Spleen (tissue), 11 donors: ENCODE data around the gene GPR35. TPM values are rescaled to one million over a fixed set of nuclear protein-coding genes. Genes with fewer than 3 reads are reported as not detected.

Source experiments
- DNase-seq: peaks from one replicate; pipeline ENCODE4 v3.0.0-alpha.2; 2020
- H3K27ac ChIP-seq, 8 donors: fragments of 200-600 bp; sonication (generic) in 7 of 8; 1 replicate in 4 of 8; 2 replicates in 4 of 8; pipeline versions ENCODE4 v1.5.0 to v1.8.0; 2016 to 2021; ENCODE audit warnings: inconsistent platforms in 4 of 8, mild to moderate bottlenecking in 4 of 8, moderate library complexity in 1 of 8
- H3K27me3 ChIP-seq, 7 donors: fragments of 200-600 bp; sonication (generic) in 6 of 7; replicated peaks in 1 of 7; 1 replicate in 4 of 7; 2 replicates in 3 of 7; pipeline versions ENCODE4 v1.5.0 to v1.8.0; 2016 to 2021; ENCODE audit warnings: inconsistent platforms in 3 of 7, mild to moderate bottlenecking in 1 of 7
- H3K36me3 ChIP-seq, 6 donors: fragments of 200-600 bp; sonication (generic) in 5 of 6; 1 replicate in 4 of 6; 2 replicates in 2 of 6; pipeline versions ENCODE4 v1.5.0 to v1.8.0; 2016 to 2021; ENCODE audit warnings: inconsistent platforms in 2 of 6
- H3K4me1 ChIP-seq, 6 donors: fragments of 200-600 bp; sonication (generic) in 5 of 6; 1 replicate in 3 of 6; 2 replicates in 3 of 6; pipeline versions ENCODE4 v1.5.0 to v1.8.0; 2016 to 2021; ENCODE audit warnings: inconsistent platforms in 3 of 6
- H3K4me3 ChIP-seq, 8 donors: fragments of 200-600 bp; sonication (generic) in 7 of 8; 1 replicate in 4 of 8; 2 replicates in 4 of 8; pipeline versions ENCODE4 v1.5.0 to v1.8.0; 2016 to 2021; ENCODE audit warnings: inconsistent platforms in 4 of 8, mild to moderate bottlenecking in 4 of 8, moderate library complexity in 2 of 8
- H3K9me3 ChIP-seq, 8 donors: fragments of 200-600 bp; sonication (generic) in 7 of 8; 1 replicate in 4 of 8; 2 replicates in 4 of 8; pipeline versions ENCODE4 v1.5.0 to v1.8.0; 2016 to 2021; ENCODE audit warnings: inconsistent platforms in 4 of 8
- CTCF ChIP-seq, 11 experiments: fragments of 200-600 bp in 7 of 11; fragments of 450-650 bp in 4 of 11; sonication (generic) in 4 of 11; IDR thresholded peaks in 8 of 11; conservative IDR thresholded peaks in 3 of 11; 1 replicate in 7 of 11; 2 replicates in 4 of 11; pipeline versions ENCODE4 v1.4.0 to v1.8.0; 2016 to 2021; ENCODE audit warnings: antibody characterized with exemption in 11 of 11, inconsistent platforms in 4 of 11, mild to moderate bottlenecking in 1 of 11
- POLR2A ChIP-seq, 3 donors: fragments of 450-650 bp; IDR thresholded peaks; one replicate each; pipeline ENCODE4 v1.5.1; 2017; ENCODE audit warnings: antibody characterized with exemption in 3 of 3, mild to moderate bottlenecking in 1 of 3
- POLR2AphosphoS5 ChIP-seq, 3 donors: sonication (generic); formaldehyde crosslinking; IDR thresholded peaks; one replicate each; pipeline ENCODE4 v1.5.1; 2017; ENCODE audit warnings: antibody characterized with exemption in 3 of 3
- WGBS, 5 donors: extraction: QIAGEN DNeasy Blood & Tissue Kit in 3 of 5; methylation state at CpG; one replicate each; pipeline versions ENCODE4 v1.1.5 to v1.1.7; 2013 to 2018; 5-methylcytosine and 5-hydroxymethylcytosine counted together
- intact Hi-C: fragments of 100-400 bp; cut with DNase I; formaldehyde crosslinking; loops from one replicate; pipeline ENCODE4 v1.15.0; 2023; ENCODE audit warnings: low total_unique reads
- polyA plus RNA-seq, 3 donors: library from polyadenylated mRNA; stranded (reverse); fragments of 200-250 nt; gene quantifications; one replicate each; pipeline ENCODE4 v1.2.1, GENCODE V29; 2013
- total RNA-seq, 7 donors: library from RNA; depleted of rRNA in 3 of 7; stranded (reverse); fragments of >200 nt in 3 of 7; fragmentation: NEBNext Ultra II Directional in 4 of 7; extraction: Animal tissue kit (Norgen Biotek cat#: 25700) in 4 of 7; gene quantifications; one replicate each; pipeline versions ENCODE4 v1.1.0 to v1.2.1, GENCODE V29; 2016 to 2021
- donor health status: healthy with polysubstance abuse.
- donor health status: DM: no; HTN: no; CAD: no; lungs with moderate emphysema.
- donor health status: DM: no; HTN: no; CAD: no.
- donor health status: Bipolar disorder and iron deficiency.
- donor health status: healthy.
- donor health status: DM: no; HTN: no; CAD: no.
- donor health status: DM: yes; HTN: yes; CAD: no.

Gene GPR35
- total and polyA plus RNA-seq, 10 donors = 7.4 to 25.3 (median 18.3) TPM

- 83 to 93% (median 88%) methylated on average over 8 to 17 of the region's 17 CpGs for WGBS, 5 donors
These were observed 12.0 kb downstream of the GPR35 start for GRCh38 chr2:240637116-240637900.

GRCh38 chr2:240637901-240638345 is 12.6 kb downstream of the GPR35 start:
- H3K9me3 ChIP-seq = peaks cover 0 to 27% (median 20%) of the 10 kb centered on the region in 8 donors
- intact Hi-C loops = no loop called here
- no peak overlapping the region for H3K27ac ChIP-seq
- no peaks in the 10 kb centered on the region for H3K36me3 ChIP-seq
- H3K4me3 ChIP-seq = no peak overlapping the region
- TF ChIP-seq CTCF (IDR thresholded peaks at IDR 0.05 in 8 of 11, conservative IDR thresholded peaks at IDR 0.05 in 3 of 11) (no peak), POLR2A (IDR thresholded peaks at IDR 0.05) (no peak), POLR2AphosphoS5 (IDR thresholded peaks at IDR 0.05) (no peak)
- WGBS, 5 donors = 76 to 95% (median 83%) methylated on average over 4 to 8 of the region's 8 CpGs
- DNase-seq = peak; percentile 45
- no peaks in the 10 kb centered on the region for H3K4me1 ChIP-seq
- H3K27me3 ChIP-seq = peaks cover 0 to 10% (median 0%) of the 10 kb centered on the region in 7 donors

More at GRCh38 chr2:240637116-240637900, 12.0 kb downstream of the GPR35 start:
- DNase-seq = peak; percentile 57
- H3K9me3 ChIP-seq = peaks cover 0 to 33% (median 24%) of the 10 kb centered on the region in 8 donors
- H3K4me1 ChIP-seq = no peaks in the 10 kb centered on the region
- peaks cover 0 to 2% (median 0%) of the 10 kb centered on the region in 6 donors for H3K36me3 ChIP-seq
- no peak overlapping the region for H3K4me3 ChIP-seq
- H3K27me3 ChIP-seq = peaks cover 0 to 3% (median 0%) of the 10 kb centered on the region in 7 donors
- no peak for TF ChIP-seq POLR2AphosphoS5 (IDR thresholded peaks at IDR 0.05)
- TF ChIP-seq CTCF (IDR thresholded peaks at IDR 0.05 in 8 of 11, conservative IDR thresholded peaks at IDR 0.05 in 3 of 11) = no peak
- TF ChIP-seq POLR2A (IDR thresholded peaks at IDR 0.05) = no peak
- intact Hi-C loops = no loop called here
- no peak overlapping the region for H3K27ac ChIP-seq

- no peaks in the 10 kb centered on the region for H3K4me1 ChIP-seq
- peaks cover 0 to 19% (median 13%) of the 10 kb centered on the region in 8 donors for H3K9me3 ChIP-seq
- peak; percentile 54 for DNase-seq
- no peak overlapping the region for H3K27ac ChIP-seq
- TF ChIP-seq CTCF (IDR thresholded peaks at IDR 0.05 in 8 of 11, conservative IDR thresholded peaks at IDR 0.05 in 3 of 11) = no peak
- TF ChIP-seq POLR2AphosphoS5 (IDR thresholded peaks at IDR 0.05) = no peak
- no peak for TF ChIP-seq POLR2A (IDR thresholded peaks at IDR 0.05)
- peaks cover 0 to 17% (median 0%) of the 10 kb centered on the region in 7 donors for H3K27me3 ChIP-seq
- H3K36me3 ChIP-seq = no peaks in the 10 kb centered on the region
- WGBS, 5 donors = 76 to 81% (median 78%) methylated on average over 16 to 18 of the region's 18 CpGs
- H3K4me3 ChIP-seq = no peak overlapping the region
- intact Hi-C loops = no loop called here
These were observed 13.4 kb downstream of the GPR35 start for GRCh38 chr2:240638512-240639160.

- Histone ChIP-seq H3K9me3 (peaks cover 0 to 10% (median 4%) of the 10 kb centered on the region in 8 donors), H3K27ac (no peak overlapping the region), H3K27me3 (peaks cover 0 to 22% (median 0%) of the 10 kb centered on the region in 7 donors), H3K4me1 (no peaks in the 10 kb centered on the region), H3K36me3 (no peaks in the 10 kb centered on the region), H3K4me3 (no peak overlapping the region)
- TF ChIP-seq POLR2AphosphoS5 (IDR thresholded peaks at IDR 0.05) (no peak), POLR2A (IDR thresholded peaks at IDR 0.05) (no peak), CTCF (IDR thresholded peaks at IDR 0.05 in 8 of 11, conservative IDR thresholded peaks at IDR 0.05 in 3 of 11) (no peak)
- intact Hi-C loops = no loop called here
- WGBS, 5 donors = 87 to 94% (median 89%) methylated on average over 18 of the region's 18 CpGs
- no peak for DNase-seq
These were observed 14.3 kb downstream of the GPR35 start for GRCh38 chr2:240639566-240639965.
